Ovary (tissue), 9 donors: ENCODE data around the gene KIF2A. TPM values are rescaled to one million over a fixed set of nuclear protein-coding genes. Genes with fewer than 3 reads are reported as not detected.

ENCODE experiments used
- DNase-seq, 5 donors: peaks; one replicate each; pipeline ENCODE4 v3.0.0-alpha.2; 2019 to 2020
- H3K27ac ChIP-seq, 2 donors: fragments of 200-600 bp; one replicate each; pipeline versions ENCODE4 v1.5.1 to v1.8.0; 2019 to 2022
- H3K27me3 ChIP-seq: fragments of 200-600 bp; one replicate; pipeline ENCODE4 v1.8.0; 2022
- H3K36me3 ChIP-seq: fragments of 200-600 bp; sonication (generic); one replicate; pipeline ENCODE4 v1.5.1; 2019
- H3K4me1 ChIP-seq: one replicate; pipeline ENCODE4 v1.8.1; 2013; ENCODE audit warnings: mild to moderate bottlenecking, moderate library complexity; ENCODE audit not compliant: insufficient read depth
- H3K4me3 ChIP-seq: fragments of 200-600 bp; sonication (generic); one replicate; pipeline ENCODE4 v1.5.1; 2017
- H3K9me3 ChIP-seq, 2 donors: fragments of 200-600 bp in 1 of 2; sonication (generic) in 1 of 2; one replicate each; pipeline versions ENCODE4 v1.5.1 to v1.8.1; 2013 to 2019; ENCODE audit warnings: mild to moderate bottlenecking in 1 of 2, moderate library complexity in 1 of 2
- CTCF ChIP-seq, 3 donors: fragments of 450-650 bp in 2 of 3; fragments of 200-600 bp in 1 of 3; IDR thresholded peaks; one replicate each; pipeline versions ENCODE4 v1.5.1 to v1.8.0; 2016 to 2022; ENCODE audit warnings: antibody characterized with exemption in 3 of 3, mild to moderate bottlenecking in 1 of 3
- EP300 ChIP-seq: sonication (generic); formaldehyde crosslinking; IDR thresholded peaks from one replicate; pipeline ENCODE4 v1.6.1; 2017; ENCODE audit warnings: antibody characterized with exemption
- POLR2A ChIP-seq: fragments of 450-650 bp; IDR thresholded peaks from one replicate; pipeline ENCODE4 v1.6.1; 2017; ENCODE audit warnings: antibody characterized with exemption, mild to moderate bottlenecking, moderate library complexity
- WGBS, 3 donors: extraction: QIAGEN DNeasy Blood & Tissue Kit in 1 of 3; methylation state at CpG; one replicate each; pipeline versions ENCODE4 v1.1.5 to v1.1.7; 2013 to 2017; 5-methylcytosine and 5-hydroxymethylcytosine counted together
- intact Hi-C, 4 donors: fragments of 100-400 bp; cut with DNase I; formaldehyde crosslinking; loops; one replicate each; pipeline versions ENCODE4 v1.11.0 to v1.15.1; 2022 to 2023
- polyA plus RNA-seq, 2 donors: library from polyadenylated mRNA; stranded (reverse); fragments of 200-250 nt in 1 of 2; fragments of 350-450 nt in 1 of 2; fragmentation: Illumina TruSeq in 1 of 2; extraction: RNeasy Lipid Tissue Mini Kit (QIAGEN cat#74804) in 1 of 2; gene quantifications; one replicate each; pipeline ENCODE4 v1.2.3, GENCODE V29; 2013 to 2014
- total RNA-seq, 7 donors: library from RNA; depleted of rRNA in 2 of 7; stranded (reverse); fragments of >200 nt in 2 of 7; fragmentation: NEBNext Ultra II Directional in 3 of 7; extraction: Animal tissue kit (Norgen Biotek cat#: 25700) in 3 of 7; gene quantifications; one replicate each; pipeline versions ENCODE4 v1.1.0 to v1.2.4, GENCODE V29; 2016 to 2023
- donor health status: DM: no; HTN: no; CAD: no; lungs with moderate emphysema.
- donor health status: DM: no; HTN: no; CAD: no.
- donor health status: Bipolar disorder and iron deficiency.
- donor health status: DM: yes; HTN: yes; CAD: no.
- donor health status: DM: no; HTN: no; CAD: no.
- donor health status: DM: yes; HTN: yes; CAD: no.

KIF2A gene
- total and polyA plus RNA-seq, 9 donors: 8.0 to 39.1 (median 30.1) TPM

GRCh38 chr5:62334082-62334481, 28.1 kb downstream of the KIF2A start:
- no peak overlapping the region for H3K27ac ChIP-seq
- no peak overlapping the region for H3K4me3 ChIP-seq
- no peaks in the 10 kb centered on the region for H3K9me3 ChIP-seq
- H3K4me1 ChIP-seq: peaks cover 4% of the 10 kb centered on the region
- no peaks in the 10 kb centered on the region for H3K36me3 ChIP-seq
- TF ChIP-seq CTCF (IDR thresholded peaks at IDR 0.05) (no peak), POLR2A (no peak), EP300 (no peak)
- DNase-seq: no peak
- no peaks in the 10 kb centered on the region for H3K27me3 ChIP-seq
- WGBS, 3 donors: 93 to 98% (median 95%) methylated on average over 2 of the region's 2 CpGs
- intact Hi-C loops: no loop called here

DNA sequence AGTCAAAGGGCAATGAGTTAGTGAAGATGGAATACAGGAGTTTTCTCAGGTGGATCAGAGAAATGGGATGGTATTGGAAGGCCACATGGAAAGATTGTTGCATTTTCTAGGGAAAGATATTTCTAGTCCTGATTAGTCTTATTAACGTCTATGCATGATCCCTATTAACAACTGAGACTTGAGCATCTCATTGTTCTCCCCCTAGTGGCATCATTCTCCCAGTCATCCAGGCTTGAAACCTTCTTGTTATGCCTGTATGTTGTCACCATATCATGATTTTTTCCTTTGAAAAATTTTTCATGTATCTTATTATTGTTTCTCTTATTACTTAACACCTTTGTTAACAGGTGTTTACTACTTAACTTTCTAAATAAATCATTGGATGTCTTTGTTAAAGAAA, 34.4 kb downstream of the KIF2A start:
- no peaks in the 10 kb centered on the region for H3K36me3 ChIP-seq
- no peak overlapping the region for H3K27ac ChIP-seq
- WGBS, 3 donors: 0 to 56% (median 36%) methylated on average over 1 of the region's 1 CpG
- H3K4me1 ChIP-seq: no peaks in the 10 kb centered on the region
- H3K27me3 ChIP-seq: no peaks in the 10 kb centered on the region
- H3K9me3 ChIP-seq: no peaks in the 10 kb centered on the region
- no peak for DNase-seq
- no peak for TF ChIP-seq POLR2A
- TF ChIP-seq CTCF (IDR thresholded peaks at IDR 0.05): no peak
- TF ChIP-seq EP300: no peak
- no peak overlapping the region for H3K4me3 ChIP-seq
- intact Hi-C loops: no loop called here

GRCh38 chr5:62340979-62341378, 35.0 kb downstream of the KIF2A start:
- no peak for DNase-seq
- H3K9me3 ChIP-seq: no peaks in the 10 kb centered on the region
- TF ChIP-seq EP300 (no peak), CTCF (IDR thresholded peaks at IDR 0.05) (no peak), POLR2A (no peak)
- H3K4me1 ChIP-seq: no peaks in the 10 kb centered on the region
- WGBS, 3 donors: 92 to 93% (median 92%) methylated on average over 2 of the region's 2 CpGs
- intact Hi-C loops: no loop called here
- no peak overlapping the region for H3K4me3 ChIP-seq
- no peak overlapping the region for H3K27ac ChIP-seq
- no peaks in the 10 kb centered on the region for H3K36me3 ChIP-seq
- H3K27me3 ChIP-seq: no peaks in the 10 kb centered on the region

GRCh38 chr5:62341783-62342475, 35.9 kb downstream of the KIF2A start:
- WGBS, 3 donors: 90 to 94% (median 91%) methylated on average over 4 of the region's 4 CpGs
- H3K27ac ChIP-seq: no peak overlapping the region
- TF ChIP-seq CTCF (IDR thresholded peaks at IDR 0.05) (no peak), EP300 (no peak), POLR2A (no peak)
- no peaks in the 10 kb centered on the region for H3K27me3 ChIP-seq
- no peaks in the 10 kb centered on the region for H3K9me3 ChIP-seq
- H3K4me3 ChIP-seq: no peak overlapping the region
- H3K4me1 ChIP-seq: no peaks in the 10 kb centered on the region
- H3K36me3 ChIP-seq: no peaks in the 10 kb centered on the region
- intact Hi-C loops: no loop called here
- DNase-seq: no peak
